Effector memory CD4-positive, alpha-beta T cell (primary cell): ENCODE results near the gene MICAL2.

Source experiments
- DNase-seq, 3 donors: peaks; one replicate each; pipeline ENCODE4 v3.0.0-alpha.2; 2020
- H3K27ac ChIP-seq: 2 replicates; pipeline ENCODE4 v1.7.0; 2013; ENCODE audit warnings: mild to moderate bottlenecking, low read length, moderate library complexity; ENCODE audit not compliant: insufficient read depth, poor library complexity, severe bottlenecking
- H3K27me3 ChIP-seq: replicated peaks from 2 replicates; pipeline ENCODE4 v1.7.0; 2013; ENCODE audit warnings: mild to moderate bottlenecking, low read length; ENCODE audit not compliant: insufficient read depth, control insufficient read depth, poor library complexity, severe bottlenecking
- H3K36me3 ChIP-seq: 2 replicates; pipeline ENCODE4 v1.7.0; 2013; ENCODE audit warnings: mild to moderate bottlenecking, low read length, moderate library complexity; ENCODE audit not compliant: control insufficient read depth, insufficient read depth
- H3K4me1 ChIP-seq: 2 replicates; pipeline ENCODE4 v1.7.0; 2013; ENCODE audit warnings: low read length, mild to moderate bottlenecking; ENCODE audit not compliant: control insufficient read depth, insufficient read depth, poor library complexity, severe bottlenecking
- H3K4me3 ChIP-seq: 2 replicates; pipeline ENCODE4 v1.7.0; 2013; ENCODE audit warnings: low read length, low read depth, mild to moderate bottlenecking; ENCODE audit not compliant: insufficient read depth, poor library complexity, severe bottlenecking
- H3K9me3 ChIP-seq: 2 replicates; pipeline ENCODE4 v1.7.0; 2013; ENCODE audit warnings: mild to moderate bottlenecking, low read length, moderate library complexity; ENCODE audit not compliant: control insufficient read depth

Gene MICAL2

DNA sequence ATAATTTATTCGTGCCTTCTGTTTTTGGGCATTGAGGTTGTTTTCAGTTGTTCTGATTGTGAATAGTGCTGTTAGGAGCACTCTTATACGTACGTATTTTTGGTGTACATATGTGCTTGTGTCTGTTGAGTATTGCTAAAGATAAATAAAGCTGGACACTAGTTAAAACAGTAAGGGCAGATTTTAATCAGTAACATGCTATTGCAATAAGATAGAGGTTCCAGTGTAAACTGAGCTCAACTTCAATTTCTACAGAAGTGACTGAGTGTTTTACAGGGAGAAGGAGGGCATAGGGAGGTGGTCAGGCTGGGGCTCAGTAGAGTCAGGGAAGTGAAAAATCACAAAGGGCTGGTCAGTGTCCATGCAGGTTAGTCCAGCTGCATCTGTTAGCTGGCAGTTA is 191.0 kb downstream of the MICAL2 start:
- no peak overlapping the region for H3K4me3 ChIP-seq
- no peak for DNase-seq
- H3K9me3 ChIP-seq: peaks cover 4% of the 10 kb centered on the region
- no peak overlapping the region for H3K27ac ChIP-seq
- H3K4me1 ChIP-seq: no peaks in the 10 kb centered on the region
- no peaks in the 10 kb centered on the region for H3K27me3 ChIP-seq
- no peaks in the 10 kb centered on the region for H3K36me3 ChIP-seq

GRCh38 chr11:12303421-12304149 is 193.2 kb downstream of the MICAL2 start:
- DNase-seq: no peak
- no peaks in the 10 kb centered on the region for H3K27me3 ChIP-seq
- peaks cover 1% of the 10 kb centered on the region for H3K9me3 ChIP-seq
- no peaks in the 10 kb centered on the region for H3K36me3 ChIP-seq
- no peak overlapping the region for H3K27ac ChIP-seq
- H3K4me1 ChIP-seq: no peaks in the 10 kb centered on the region
- no peak overlapping the region for H3K4me3 ChIP-seq

- no peak overlapping the region for H3K4me3 ChIP-seq
- no peaks in the 10 kb centered on the region for H3K4me1 ChIP-seq
- no peaks in the 10 kb centered on the region for H3K36me3 ChIP-seq
- DNase-seq: no peak
- no peaks in the 10 kb centered on the region for H3K27me3 ChIP-seq
- H3K27ac ChIP-seq: no peak overlapping the region
- H3K9me3 ChIP-seq: no peaks in the 10 kb centered on the region
These were observed 196.4 kb downstream of the MICAL2 start for GRCh38 chr11:12306830-12307229.

- no peaks in the 10 kb centered on the region for H3K27me3 ChIP-seq
- no peak overlapping the region for H3K4me3 ChIP-seq
- no peaks in the 10 kb centered on the region for H3K36me3 ChIP-seq
- DNase-seq: no peak
- no peak overlapping the region for H3K27ac ChIP-seq
- H3K4me1 ChIP-seq: no peaks in the 10 kb centered on the region
- H3K9me3 ChIP-seq: no peaks in the 10 kb centered on the region
These were observed 201.7 kb downstream of the MICAL2 start for GRCh38 chr11:12312132-12312531.
